ENCODE results near the gene TMPRSS6.

GRCh38 chr22:37117092-37117491, 7.6 kb upstream of the TMPRSS6 start:
- TF ChIP-seq CTCF (IDR thresholded peaks at IDR 0.05) = no peak
- TF ChIP-seq EZH2 (IDR thresholded peaks at IDR 0.05; ENCODE audit: borderline replicate concordance, insufficient read depth, low read depth, low read length, poor library complexity, severe bottlenecking) = no peak
